Calu3 (cell line): Measurements from ENCODE around the gene USP5. TPM values are rescaled to one million over a fixed set of nuclear protein-coding genes. Genes with fewer than 3 reads are reported as not detected.

Source experiments
- Bru-seq: library from RNA; stranded (reverse); fragments of 400-500 nt; gene quantifications from one replicate; lab custom pipeline; 2021; lab: Mats Ljungman, UMichigan
- BruChase-seq, 2 experiments: library from RNA; stranded (reverse); fragments of 400-500 nt; gene quantifications; one replicate each; lab custom pipeline; 2021; lab: Mats Ljungman, UMichigan
- BruUV-seq: library from RNA; stranded (reverse); fragments of 400-500 nt; replicated peaks from 2 replicates; lab custom pipeline; 2021; lab: Mats Ljungman, UMichigan
- CTCF ChIA-PET: fragments of 300-600 bp; sonication (Branson Sonifier 250); formaldehyde crosslinking; loops from one replicate; lab custom pipeline; 2022; ENCODE audit warnings: antibody characterized with exemption; lab: Charles Lee
- DNase-seq: peaks from one replicate; pipeline ENCODE4 v3.0.0; 2022
- H3K27ac Mint-ChIP-seq: one replicate; pipeline ENCODE4 v1.8.0; 2022; ENCODE audit warnings: mixed read lengths; ENCODE audit not compliant: unreplicated experiment
- H3K27me3 Mint-ChIP-seq: one replicate; pipeline ENCODE4 v1.8.0; 2022; ENCODE audit warnings: mixed read lengths; ENCODE audit not compliant: unreplicated experiment
- H3K36me3 Mint-ChIP-seq: one replicate; pipeline ENCODE4 v1.8.0; 2022; ENCODE audit warnings: mild to moderate bottlenecking, moderate library complexity, mixed read lengths; ENCODE audit not compliant: insufficient read depth, unreplicated experiment
- H3K4me1 Mint-ChIP-seq: one replicate; pipeline ENCODE4 v1.8.0; 2022; ENCODE audit warnings: mild to moderate bottlenecking, low read depth, mixed read lengths; ENCODE audit not compliant: unreplicated experiment
- H3K4me3 Mint-ChIP-seq: one replicate; pipeline ENCODE4 v1.8.0; 2022; ENCODE audit warnings: mild to moderate bottlenecking, low read depth, moderate library complexity, mixed read lengths; ENCODE audit not compliant: unreplicated experiment
- H3K9me3 Mint-ChIP-seq: one replicate; pipeline ENCODE4 v1.8.0; 2022; ENCODE audit warnings: low read depth, mixed read lengths; ENCODE audit not compliant: unreplicated experiment
- CTCF ChIP-seq: fragments of 200-600 bp; IDR thresholded peaks from one replicate; pipeline ENCODE4 v1.8.0; 2022; ENCODE audit warnings: antibody characterized with exemption; ENCODE audit not compliant: unreplicated experiment
- intact Hi-C: fragments of 100-400 bp; cut with micrococcal nuclease; formaldehyde crosslinking; loops from one replicate; pipeline ENCODE4 v1.10.0; 2022; ENCODE audit not compliant: unreplicated experiment
- long read RNA-seq: library from polyadenylated mRNA; stranded (forward); transcript quantifications from one replicate; pipeline ENCODE4 v2.0.0, GENCODE V29; 2022
- total RNA-seq: library from RNA; stranded (reverse); gene quantifications from 2 replicates; pipeline ENCODE4 v1.2.3, GENCODE V29; 2022

The USP5 gene
- total RNA-seq (126 and 128 TPM in 2 replicates), Bru-seq, nascent RNA (percentile 70 among the genes with signal in this experiment), BruChase-seq, experiment 1, labeled RNA remaining after a 6-hour chase (percentile 86 among the genes with signal in this experiment), BruChase-seq, experiment 2, labeled RNA remaining after a 2-hour chase (percentile 74 among the genes with signal in this experiment)
- long read RNA-seq, transcript USP5-202 (20 exons, 3,083 nt) = major isoform, 105 of 135 reads
- long read RNA-seq, transcript USP5-201 (20 exons, 3,181 nt) = minor isoform, 7 of 135 reads
- long read RNA-seq, partial matches to known transcripts = 7 of 135 reads
- long read RNA-seq, other reads (novel, unspliced or antisense) = 16 of 135 reads

DNA sequence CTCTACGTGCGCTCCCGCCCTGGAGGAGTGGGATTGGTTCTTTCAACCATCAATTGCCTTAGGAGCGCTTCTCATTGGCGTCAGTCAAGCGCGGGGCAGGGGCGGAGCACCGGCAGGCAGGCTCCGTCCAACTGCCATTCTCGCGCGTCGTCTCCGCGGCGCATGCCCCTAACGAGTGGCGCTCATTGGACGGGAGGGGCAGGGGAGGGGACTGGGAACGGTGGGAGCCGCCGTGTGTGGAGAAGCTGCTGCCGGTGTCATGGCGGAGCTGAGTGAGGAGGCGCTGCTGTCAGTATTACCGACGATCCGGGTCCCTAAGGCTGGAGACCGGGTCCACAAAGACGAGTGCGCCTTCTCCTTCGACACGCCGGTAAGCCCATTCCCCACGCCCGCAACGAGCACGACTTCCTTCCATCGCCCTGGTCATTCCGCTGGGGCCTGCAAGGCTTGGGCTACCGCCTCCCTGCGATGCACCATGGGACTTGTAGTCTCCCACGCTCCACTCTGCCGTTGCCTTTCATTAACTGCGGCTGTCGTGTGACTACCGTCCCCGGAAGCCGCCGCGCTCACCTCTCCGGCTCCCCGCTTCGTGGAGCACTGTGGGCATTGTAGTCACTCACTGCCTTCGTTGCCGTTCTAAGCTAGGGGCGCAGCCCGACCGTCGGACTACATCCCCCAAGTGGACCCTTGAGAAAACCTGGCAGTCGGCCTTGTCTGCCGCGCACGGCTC is at the start of gene USP5:
TSS of gene USP5 (plus strand) at position 230 of the 730 bp plus-strand sequence. CDS start at position 260, 30 bp downstream.
- Mint-ChIP-seq H3K27me3 (no peaks in the 10 kb centered on the region), H3K4me3 (peak within 1 kb of the TSS; percentile 94), H3K27ac (peak within 1 kb of the TSS; percentile 89), H3K36me3 (peaks cover 49% of the 10 kb centered on the region), H3K4me1 (peaks cover 27% of the 10 kb centered on the region), H3K9me3 (no peaks in the 10 kb centered on the region)
- TF ChIP-seq CTCF = no peak
- BruUV-seq = TSS peak; percentile 66
- DNase-seq = peak; percentile 97
- CTCF ChIA-PET = interaction anchor here (0.5 to 3.0 kb wide), 17 partner anchors 12 to 477 kb away, joined by 3 to 19 read pairs (median 5); partner anchors contain the start of genes COPS7A, GNB3, MLF2 and PTMS
- intact Hi-C loops = loop anchor here (1.0 kb wide), 2 partner anchors 17 to 39 kb away; no protein-coding TSS in a partner anchor

GRCh38 chr12:6807170-6807569 is 44.8 kb upstream of the USP5 start:
- no peak for TF ChIP-seq CTCF
- Mint-ChIP-seq H3K9me3 (no peaks in the 10 kb centered on the region), H3K27me3 (peaks cover 34% of the 10 kb centered on the region), H3K27ac (no peak overlapping the region), H3K4me1 (no peaks in the 10 kb centered on the region), H3K4me3 (no peak overlapping the region), H3K36me3 (no peaks in the 10 kb centered on the region)
- DNase-seq = no peak
- no TSS peak for BruUV-seq
- CTCF ChIA-PET = no interaction called here
- intact Hi-C loops = no loop called here

- intact Hi-C loops = no loop called here
- DNase-seq = no peak
- no peak overlapping the region for H3K4me3 Mint-ChIP-seq
- TF ChIP-seq CTCF = no peak
- BruUV-seq = no TSS peak
- no peaks in the 10 kb centered on the region for H3K36me3 Mint-ChIP-seq
- no peak overlapping the region for H3K27ac Mint-ChIP-seq
- no peaks in the 10 kb centered on the region for H3K4me1 Mint-ChIP-seq
- no peaks in the 10 kb centered on the region for H3K9me3 Mint-ChIP-seq
- CTCF ChIA-PET = interaction anchor here (0.7 kb wide), 1 partner anchor 11 kb away, joined by 4 read pairs; no protein-coding TSS in a partner anchor
- H3K27me3 Mint-ChIP-seq = peaks cover 41% of the 10 kb centered on the region
Measured at GRCh38 chr12:6809056-6809455, 42.9 kb upstream of the USP5 start.

DNA sequence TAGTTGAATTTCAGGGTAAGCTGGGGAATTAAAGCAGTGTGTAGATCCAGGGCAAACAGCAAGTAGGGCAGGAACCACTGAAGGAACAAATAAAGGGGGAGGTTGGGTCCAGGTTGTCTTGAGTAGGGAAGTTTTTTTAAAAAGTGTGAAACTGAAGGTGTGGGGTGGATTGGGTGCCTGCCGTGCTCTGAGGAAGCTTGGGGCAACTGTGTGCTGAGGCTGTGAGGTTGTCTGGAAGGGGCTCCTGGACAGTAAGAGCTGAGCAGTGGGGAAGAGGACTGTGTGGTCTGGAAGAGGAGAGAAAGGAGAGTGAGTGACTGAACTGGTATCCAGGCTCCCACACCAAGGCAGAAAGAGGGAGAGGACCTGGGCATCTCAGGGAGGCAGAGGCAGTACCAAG is 41.2 kb upstream of the USP5 start:
- no peaks in the 10 kb centered on the region for H3K9me3 Mint-ChIP-seq

More for the DNA sequence above, 41.2 kb upstream of the USP5 start:
- Mint-ChIP-seq H3K27ac (no peak overlapping the region), H3K36me3 (no peaks in the 10 kb centered on the region), H3K4me1 (no peaks in the 10 kb centered on the region), H3K27me3 (peaks cover 58% of the 10 kb centered on the region), H3K4me3 (no peak overlapping the region)
- DNase-seq = no peak
- BruUV-seq = no TSS peak
- no peak for TF ChIP-seq CTCF
- intact Hi-C loops = no loop called here
- CTCF ChIA-PET = no interaction called here
